Lower lobe of right lung (tissue), 2 donors: ENCODE data around the gene CASKIN2. TPM values are rescaled to one million over a fixed set of nuclear protein-coding genes. Genes with fewer than 3 reads are reported as not detected.

Experiments used
- ATAC-seq, 2 donors: fragments of 200-7000 bp; cut with Tn5 transposase; one replicate each; pipeline ENCODE4 v1.9.1; 2020 to 2022; ENCODE audit warnings: mild to moderate bottlenecking in 2 of 2, moderate library complexity in 2 of 2
- DNase-seq: peaks from one replicate; pipeline ENCODE4 v3.0.0-alpha.2; 2020
- H3K27ac ChIP-seq: fragments of 200-600 bp; one replicate; pipeline ENCODE4 v1.8.0; 2022
- H3K27me3 ChIP-seq: fragments of 200-600 bp; one replicate; pipeline ENCODE4 v1.8.0; 2022; ENCODE audit warnings: low read depth
- H3K36me3 ChIP-seq: fragments of 200-600 bp; one replicate; pipeline ENCODE4 v1.8.0; 2022; ENCODE audit warnings: mild to moderate bottlenecking
- H3K4me1 ChIP-seq: fragments of 200-600 bp; one replicate; pipeline ENCODE4 v1.8.0; 2022
- H3K4me3 ChIP-seq: fragments of 200-600 bp; one replicate; pipeline ENCODE4 v1.8.0; 2022; ENCODE audit warnings: mild to moderate bottlenecking
- H3K9me3 ChIP-seq: fragments of 200-600 bp; one replicate; pipeline ENCODE4 v1.8.0; 2022
- intact Hi-C: fragments of 100-400 bp; cut with DNase I; formaldehyde crosslinking; loops from one replicate; pipeline ENCODE4 v1.11.0; 2022
- total RNA-seq: library from RNA; stranded (reverse); fragmentation: NEBNext Ultra II Directional; extraction: Animal tissue kit (Norgen Biotek cat#: 25700); gene quantifications from one replicate; pipeline ENCODE4 v1.2.1, GENCODE V29; 2021
- TF ChIP-seq, protein P1 (sequence below): fragments of 200-600 bp; IDR thresholded peaks from one replicate; pipeline ENCODE4 v1.8.0; 2022; ENCODE audit warnings: antibody characterized with exemption, mild to moderate bottlenecking
- donor health status: DM: no; HTN: yes; CAD: no; lungs with severe emphysema.

The CASKIN2 gene
- total RNA-seq, 1 donor from 2014 or later: 68.8 TPM

- no peak overlapping the region for H3K4me3 ChIP-seq
- no peak for ATAC-seq
- DNase-seq: no peak
- peaks cover 38% of the 10 kb centered on the region for H3K4me1 ChIP-seq
- peaks cover 32% of the 10 kb centered on the region for H3K36me3 ChIP-seq
- no peaks in the 10 kb centered on the region for H3K9me3 ChIP-seq
- H3K27ac ChIP-seq: no peak overlapping the region
- TF ChIP-seq, protein P1, sequence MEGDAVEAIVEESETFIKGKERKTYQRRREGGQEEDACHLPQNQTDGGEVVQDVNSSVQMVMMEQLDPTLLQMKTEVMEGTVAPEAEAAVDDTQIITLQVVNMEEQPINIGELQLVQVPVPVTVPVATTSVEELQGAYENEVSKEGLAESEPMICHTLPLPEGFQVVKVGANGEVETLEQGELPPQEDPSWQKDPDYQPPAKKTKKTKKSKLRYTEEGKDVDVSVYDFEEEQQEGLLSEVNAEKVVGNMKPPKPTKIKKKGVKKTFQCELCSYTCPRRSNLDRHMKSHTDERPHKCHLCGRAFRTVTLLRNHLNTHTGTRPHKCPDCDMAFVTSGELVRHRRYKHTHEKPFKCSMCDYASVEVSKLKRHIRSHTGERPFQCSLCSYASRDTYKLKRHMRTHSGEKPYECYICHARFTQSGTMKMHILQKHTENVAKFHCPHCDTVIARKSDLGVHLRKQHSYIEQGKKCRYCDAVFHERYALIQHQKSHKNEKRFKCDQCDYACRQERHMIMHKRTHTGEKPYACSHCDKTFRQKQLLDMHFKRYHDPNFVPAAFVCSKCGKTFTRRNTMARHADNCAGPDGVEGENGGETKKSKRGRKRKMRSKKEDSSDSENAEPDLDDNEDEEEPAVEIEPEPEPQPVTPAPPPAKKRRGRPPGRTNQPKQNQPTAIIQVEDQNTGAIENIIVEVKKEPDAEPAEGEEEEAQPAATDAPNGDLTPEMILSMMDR: no peak
- no peaks in the 10 kb centered on the region for H3K27me3 ChIP-seq
- intact Hi-C loops: no loop called here
These were observed 42.1 kb downstream of the CASKIN2 start for GRCh38 chr17:75473246-75473645.

DNA sequence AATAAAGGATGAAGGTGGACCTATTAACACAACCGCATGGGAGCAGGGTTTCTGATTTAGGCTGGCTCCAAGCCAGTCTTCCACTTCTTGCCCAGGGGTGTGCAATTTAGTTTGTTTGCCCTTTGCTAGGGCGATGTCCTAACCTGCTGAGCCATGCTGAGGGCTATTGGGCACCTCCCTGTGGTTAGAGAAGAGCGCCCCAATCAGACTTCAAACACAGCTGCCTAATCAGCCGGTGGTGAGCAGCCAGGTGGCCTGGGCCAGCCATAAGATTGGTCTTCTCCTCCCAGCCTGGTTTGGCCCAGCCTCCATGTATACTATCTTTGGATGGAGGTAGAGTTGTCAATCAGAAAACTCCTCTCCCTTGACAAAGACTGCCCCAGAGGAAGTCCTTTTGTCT lies 43.2 kb downstream of the CASKIN2 start:
- H3K4me1 ChIP-seq: peaks cover 35% of the 10 kb centered on the region
- no peak overlapping the region for H3K4me3 ChIP-seq
- H3K27ac ChIP-seq: no peak overlapping the region
- peaks cover 28% of the 10 kb centered on the region for H3K36me3 ChIP-seq
- intact Hi-C loops: no loop called here
- H3K9me3 ChIP-seq: no peaks in the 10 kb centered on the region
- TF ChIP-seq, protein P1: no peak
- H3K27me3 ChIP-seq: no peaks in the 10 kb centered on the region
- DNase-seq: no peak
- peak; percentile 20 to 40 for ATAC-seq

DNA sequence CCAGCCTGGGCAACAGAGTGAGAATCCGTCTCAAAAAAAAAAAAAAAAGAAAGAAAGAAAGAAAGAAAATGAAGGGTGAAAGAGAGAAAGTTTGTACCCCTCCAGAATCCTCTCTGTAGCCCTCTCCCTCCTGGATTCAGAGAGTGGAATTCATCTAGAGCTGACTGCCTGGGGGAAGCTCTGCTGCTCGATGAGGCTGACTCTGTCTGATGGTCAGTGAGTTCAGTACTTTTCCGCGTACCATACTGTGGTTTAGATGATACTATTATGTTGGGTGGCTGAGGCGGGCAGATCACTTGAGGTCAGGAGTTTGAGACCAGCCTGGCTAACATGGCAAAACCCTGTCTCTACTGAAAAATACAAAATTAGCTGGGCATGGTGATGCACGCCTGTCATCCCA lies 44.1 kb downstream of the CASKIN2 start:
- no peak for DNase-seq
- Histone ChIP-seq H3K4me1 (peaks cover 26% of the 10 kb centered on the region), H3K27ac (no peak overlapping the region), H3K4me3 (no peak overlapping the region), H3K36me3 (peaks cover 28% of the 10 kb centered on the region), H3K9me3 (no peaks in the 10 kb centered on the region), H3K27me3 (no peaks in the 10 kb centered on the region)
- TF ChIP-seq, protein P1: no peak
- no peak for ATAC-seq
- intact Hi-C loops: no loop called here

DNA sequence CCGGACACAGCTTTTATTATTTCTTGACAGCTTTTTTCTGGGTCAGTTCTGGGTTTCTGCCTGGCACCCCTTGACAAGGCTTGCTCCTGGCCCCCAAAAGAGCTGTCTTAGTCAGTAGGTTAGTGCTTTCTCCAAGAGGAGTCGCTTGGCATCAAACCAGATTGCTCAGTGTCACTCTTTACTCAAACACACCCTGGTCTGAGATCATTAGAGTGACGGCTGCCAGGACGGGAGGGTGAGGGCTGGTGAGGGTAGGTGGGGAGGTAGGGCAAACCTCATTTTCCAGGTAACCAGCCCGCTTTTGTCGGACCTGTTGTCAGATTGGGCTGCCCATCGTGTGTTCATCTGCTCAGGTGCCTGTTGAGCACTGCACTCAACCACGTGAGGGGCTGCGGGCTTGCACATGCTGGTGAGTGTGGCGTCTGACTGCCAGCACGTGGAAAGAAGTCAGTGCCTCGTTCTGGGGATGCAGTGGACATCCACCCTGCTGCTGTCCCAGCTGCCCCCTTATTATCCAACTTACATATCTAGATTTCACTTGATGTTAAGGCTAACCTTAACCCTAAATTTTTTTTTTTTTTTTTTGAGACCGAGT lies 46.5 kb downstream of the CASKIN2 start:
- TF ChIP-seq, protein P1: no peak
- ATAC-seq (peak; percentile 48 to 54), DNase-seq (no peak)
- no peaks in the 10 kb centered on the region for H3K27me3 ChIP-seq
- H3K9me3 ChIP-seq: no peaks in the 10 kb centered on the region
- H3K27ac ChIP-seq: no peak overlapping the region
- peaks cover 11% of the 10 kb centered on the region for H3K4me1 ChIP-seq
- intact Hi-C loops: no loop called here
- peaks cover 16% of the 10 kb centered on the region for H3K36me3 ChIP-seq
- H3K4me3 ChIP-seq: no peak overlapping the region

DNA sequence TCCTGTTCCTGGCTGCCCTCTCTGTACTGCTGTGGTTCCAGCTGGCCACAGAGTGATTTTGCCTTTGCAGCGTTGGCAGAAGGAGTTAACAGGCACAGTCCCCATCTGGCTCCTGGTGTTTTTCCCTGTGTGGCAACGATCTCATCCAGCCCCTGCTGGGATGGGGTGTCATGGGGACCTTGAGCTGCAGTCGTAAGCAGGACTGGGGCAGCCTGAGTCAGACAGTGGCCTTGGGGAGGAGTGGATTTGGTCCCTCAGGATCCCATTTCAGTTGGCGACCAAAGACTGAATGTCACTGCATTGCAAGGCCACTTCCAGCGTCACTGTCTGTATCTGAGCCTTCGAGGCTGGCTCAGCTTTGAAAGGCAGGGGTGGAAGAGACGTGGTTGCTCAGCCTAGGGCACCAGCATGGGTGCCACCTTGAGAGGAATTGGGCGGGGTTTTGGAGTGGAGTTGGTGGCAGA lies 47.0 kb downstream of the CASKIN2 start:
- peaks cover 14% of the 10 kb centered on the region for H3K36me3 ChIP-seq
- ATAC-seq (peak; percentile 39 to 45), DNase-seq (no peak)
- H3K27ac ChIP-seq: no peak overlapping the region
- intact Hi-C loops: no loop called here
- peaks cover 11% of the 10 kb centered on the region for H3K4me1 ChIP-seq
- no peaks in the 10 kb centered on the region for H3K9me3 ChIP-seq
- no peak overlapping the region for H3K4me3 ChIP-seq
- H3K27me3 ChIP-seq: no peaks in the 10 kb centered on the region
- TF ChIP-seq, protein P1: no peak
